OCI-M1 (cell line): ENCODE data around the gene C19orf25.
"Not testable (repeated sequence)": the region's sequence is repeated elsewhere in the genome, so short reads cannot be mapped to it uniquely, and the experiment has no call there.

Experiments used
- DNase-seq: peaks from one replicate; lab custom pipeline; 2025; lab: John Stamatoyannopoulos, UW

Gene C19orf25

GRCh38 chr19:1449467-1450442, 29.3 kb downstream of the C19orf25 start, which contains the start of gene APC2:
APC2 (plus strand) TSS chr19:1450121; CDS start chr19:1453002, 2,881 bp downstream.
- DNase-seq, result no peak

- no peak for DNase-seq
Observed at GRCh38 chr19:1447944-1448343, 31.1 kb downstream of the C19orf25 start.

- DNase-seq, result no peak
Observed at GRCh38 chr19:1447504-1447903, 31.5 kb downstream of the C19orf25 start.

GRCh38 chr19:1446713-1447481, 32.1 kb downstream of the C19orf25 start:
- peak; percentile 27 for DNase-seq

- DNase-seq, result no peak
Observed at GRCh38 chr19:1445932-1446712, 32.9 kb downstream of the C19orf25 start.

- peak; percentile 69 for DNase-seq
Observed at GRCh38 chr19:1445185-1445931, 33.7 kb downstream of the C19orf25 start.

GRCh38 chr19:1441677-1442438, 37.2 kb downstream of the C19orf25 start:
- no peak for DNase-seq

GRCh38 chr19:1441022-1441426, 38.0 kb downstream of the C19orf25 start:
- no peak for DNase-seq

GRCh38 chr19:1440418-1440801, 38.6 kb downstream of the C19orf25 start:
- DNase-seq, result no peak

- DNase-seq, result not testable (repeated sequence)
Observed at GRCh38 chr19:1439525-1440417, 39.2 kb downstream of the C19orf25 start.

GRCh38 chr19:1438933-1439354, 40.1 kb downstream of the C19orf25 start:
- no peak for DNase-seq

GRCh38 chr19:1438035-1438932, 40.7 kb downstream of the C19orf25 start, which contains the start of gene RPS15:
RPS15 (plus strand) TSS chr19:1438396; CDS start chr19:1438426, 30 bp downstream.
- peak; percentile 92 for DNase-seq

- DNase-seq, result no peak
Observed at GRCh38 chr19:1437609-1438008, 41.4 kb downstream of the C19orf25 start.

- DNase-seq, result no peak
Observed at GRCh38 chr19:1435378-1435989, 43.5 kb downstream of the C19orf25 start.

GRCh38 chr19:1434577-1435060, 44.4 kb downstream of the C19orf25 start:
- DNase-seq, result no peak

- DNase-seq, result no peak
Observed at GRCh38 chr19:1434040-1434366, 45.0 kb downstream of the C19orf25 start.

GRCh38 chr19:1433119-1434039, 45.6 kb downstream of the C19orf25 start:
- DNase-seq, result no peak
